ENCODE data around the gene RAMP2.
A peak's percentile ranks its signal among the peaks of the same experiment; 100 is the strongest.

RAMP2 gene

DNA sequence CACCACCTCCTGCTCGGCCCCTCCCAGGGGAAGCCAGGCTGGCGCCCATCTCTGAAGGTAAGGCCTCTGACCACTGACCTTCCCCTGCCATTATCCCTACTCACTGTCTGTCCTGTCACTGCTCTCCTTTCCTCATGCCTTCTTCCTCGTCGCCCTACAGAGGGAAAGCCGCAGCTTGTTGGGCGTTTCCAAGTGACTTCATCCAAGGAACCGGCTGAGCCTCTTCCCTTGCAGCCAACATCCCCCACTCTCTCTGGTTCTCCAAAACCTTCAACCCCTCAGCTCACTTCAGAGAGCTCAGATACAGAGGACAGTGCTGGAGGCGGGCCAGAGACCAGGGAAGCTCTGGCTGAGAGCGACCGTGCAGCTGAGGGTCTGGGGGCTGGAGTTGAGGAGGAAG is 34.4 kb downstream of the RAMP2 start:
- DNase-seq = no peak

DNA sequence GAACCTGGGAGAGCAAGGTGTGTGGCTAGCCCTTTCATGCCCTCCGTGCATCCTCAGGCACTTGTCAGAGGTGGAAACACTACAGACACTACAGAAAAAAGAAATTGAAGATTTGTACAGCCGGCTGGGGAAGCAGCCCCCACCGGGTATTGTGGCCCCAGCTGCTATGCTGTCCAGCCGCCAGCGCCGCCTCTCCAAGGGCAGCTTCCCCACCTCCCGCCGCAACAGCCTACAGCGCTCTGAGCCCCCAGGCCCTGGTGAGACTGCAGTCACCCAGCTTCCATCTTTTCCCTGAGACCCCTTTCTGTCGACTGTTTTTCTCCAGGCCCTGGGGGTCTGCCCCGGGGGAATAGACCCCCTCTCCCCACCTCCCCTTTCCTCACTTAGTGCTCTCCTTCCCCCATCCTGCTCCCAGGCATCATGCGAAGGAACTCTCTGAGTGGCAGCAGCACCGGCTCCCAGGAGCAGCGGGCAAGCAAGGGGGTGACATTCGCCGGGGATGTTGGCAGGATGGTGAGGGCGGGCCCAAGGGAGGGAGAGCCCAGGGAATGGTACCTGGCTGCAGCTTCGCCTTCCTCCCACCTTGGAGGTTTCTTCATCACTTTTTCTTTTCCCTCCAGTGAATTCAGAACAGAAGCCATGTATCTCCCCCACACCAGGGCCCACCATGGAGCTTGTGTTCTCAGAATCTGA is 35.2 kb downstream of the RAMP2 start:
- no peak for DNase-seq

DNA sequence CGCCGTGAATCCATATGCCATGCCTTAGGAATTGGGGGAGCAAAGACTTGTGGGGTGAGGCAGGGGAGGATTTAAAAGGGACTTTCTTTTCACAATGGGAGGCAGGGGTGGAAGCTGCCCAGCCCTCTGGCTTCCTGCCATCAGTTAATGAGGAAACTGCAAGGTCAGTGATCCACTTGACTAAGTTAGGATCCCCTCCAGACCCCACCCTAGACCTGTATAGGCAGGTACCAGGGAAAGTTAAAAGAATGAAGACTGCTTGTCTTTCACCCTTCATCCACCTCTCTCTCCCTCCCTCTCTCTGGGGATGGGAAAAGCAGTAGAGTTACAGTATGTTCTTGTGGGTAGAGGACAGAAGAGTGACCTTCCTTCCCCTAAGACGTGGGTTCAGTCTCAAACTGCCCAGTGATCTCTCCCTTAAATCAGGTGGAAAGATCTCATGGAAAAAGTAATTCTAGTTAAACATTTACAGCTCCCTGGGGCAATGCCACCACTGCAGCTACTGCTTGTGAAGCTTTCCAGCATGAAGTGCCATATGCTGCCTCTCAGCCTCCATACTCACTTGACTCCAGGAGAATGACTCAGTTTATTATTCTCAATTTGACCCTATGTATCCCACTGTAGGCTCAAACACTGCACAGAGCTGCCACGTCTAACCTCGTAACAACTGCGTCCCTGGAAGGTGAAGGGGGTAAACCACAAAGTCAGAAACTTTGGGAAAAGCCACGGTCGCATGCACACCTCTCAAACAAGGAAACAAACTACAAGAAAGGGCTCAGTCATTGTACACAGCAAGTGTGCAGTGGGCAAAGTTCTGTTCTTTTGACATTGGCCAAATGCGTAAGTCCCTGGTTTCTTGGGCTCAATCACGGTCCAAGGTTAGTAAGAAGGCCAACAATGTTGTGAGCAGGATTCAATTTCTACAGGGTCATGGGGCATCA is 36.3 kb downstream of the RAMP2 start:
- no peak for DNase-seq

DNA sequence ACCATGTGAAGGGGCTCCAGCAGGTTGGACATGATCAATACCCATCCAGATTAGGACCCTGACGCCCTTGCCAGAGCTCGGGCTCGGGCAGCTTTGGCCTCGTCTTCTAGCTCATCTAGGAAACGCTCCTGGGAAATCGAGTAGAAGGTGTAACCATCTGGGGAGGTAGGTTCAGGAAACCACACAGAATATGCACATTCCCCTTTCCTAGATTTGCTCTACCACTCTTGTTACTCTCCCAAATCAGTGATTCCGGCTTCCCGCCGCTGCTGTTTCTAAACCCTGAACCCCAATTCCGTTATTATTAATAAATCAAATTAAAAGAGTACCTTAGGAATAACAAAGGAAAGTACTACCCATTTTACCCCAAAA is 37.0 kb downstream of the RAMP2 start:
- no peak for DNase-seq

DNA sequence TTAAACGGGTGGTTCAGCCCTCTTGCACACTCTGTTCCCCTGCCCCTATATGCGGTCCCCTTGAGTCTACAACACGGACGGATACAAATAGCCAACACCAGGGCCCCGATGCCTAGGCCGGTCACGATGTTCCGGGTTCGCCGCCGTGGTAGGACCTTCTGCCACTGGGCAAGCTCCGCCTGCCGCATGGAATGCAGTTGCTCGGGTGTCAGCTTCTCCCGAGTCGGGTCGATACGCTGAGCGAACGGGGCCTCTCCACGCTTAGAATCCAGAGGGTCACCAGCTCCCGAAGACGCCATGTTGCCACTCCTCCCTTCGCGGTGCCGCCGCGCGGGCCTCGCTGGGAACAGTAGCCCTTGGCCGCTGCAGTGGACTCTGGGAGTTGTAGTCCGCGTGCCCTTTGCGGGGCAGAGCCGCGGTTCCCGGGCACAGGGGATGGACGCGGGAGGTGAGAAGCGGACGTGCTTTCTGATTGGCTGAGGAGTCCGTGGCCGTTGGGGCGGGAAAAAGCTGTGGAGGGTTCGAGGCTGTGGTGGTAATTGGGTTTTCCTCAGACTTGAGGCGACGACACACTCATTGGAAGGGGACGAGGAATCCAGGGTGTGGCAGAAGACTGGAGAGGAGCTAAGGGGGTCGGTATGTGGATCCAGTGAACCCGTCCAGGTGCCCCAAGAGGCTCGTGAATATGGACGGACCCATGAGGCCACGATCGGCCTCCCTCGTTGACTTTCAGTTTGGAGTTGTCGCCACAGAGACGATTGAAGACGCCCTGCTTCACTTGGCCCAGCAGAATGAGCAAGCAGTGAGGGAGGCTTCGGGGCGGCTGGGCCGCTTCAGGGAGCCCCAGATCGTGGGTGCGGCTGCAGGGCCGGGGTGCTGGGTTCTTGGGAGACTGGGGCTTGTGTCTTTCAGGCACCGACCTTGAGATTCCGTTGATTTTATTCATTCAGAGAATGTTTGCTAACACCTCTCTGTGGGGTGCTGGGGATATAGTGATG is 37.7 kb downstream of the RAMP2 start, which contains the start of the genes CNTD1 and COA3:
CNTD1 (plus strand) TSS at position 479 of the 998 bp plus-strand sequence; CDS start at position 686, 207 bp downstream.
COA3 (minus strand) TSS at position 322 of the 998 bp plus-strand sequence; CDS start at position 299, 23 bp downstream.
- DNase-seq = peak; percentile 84 to 88

DNA sequence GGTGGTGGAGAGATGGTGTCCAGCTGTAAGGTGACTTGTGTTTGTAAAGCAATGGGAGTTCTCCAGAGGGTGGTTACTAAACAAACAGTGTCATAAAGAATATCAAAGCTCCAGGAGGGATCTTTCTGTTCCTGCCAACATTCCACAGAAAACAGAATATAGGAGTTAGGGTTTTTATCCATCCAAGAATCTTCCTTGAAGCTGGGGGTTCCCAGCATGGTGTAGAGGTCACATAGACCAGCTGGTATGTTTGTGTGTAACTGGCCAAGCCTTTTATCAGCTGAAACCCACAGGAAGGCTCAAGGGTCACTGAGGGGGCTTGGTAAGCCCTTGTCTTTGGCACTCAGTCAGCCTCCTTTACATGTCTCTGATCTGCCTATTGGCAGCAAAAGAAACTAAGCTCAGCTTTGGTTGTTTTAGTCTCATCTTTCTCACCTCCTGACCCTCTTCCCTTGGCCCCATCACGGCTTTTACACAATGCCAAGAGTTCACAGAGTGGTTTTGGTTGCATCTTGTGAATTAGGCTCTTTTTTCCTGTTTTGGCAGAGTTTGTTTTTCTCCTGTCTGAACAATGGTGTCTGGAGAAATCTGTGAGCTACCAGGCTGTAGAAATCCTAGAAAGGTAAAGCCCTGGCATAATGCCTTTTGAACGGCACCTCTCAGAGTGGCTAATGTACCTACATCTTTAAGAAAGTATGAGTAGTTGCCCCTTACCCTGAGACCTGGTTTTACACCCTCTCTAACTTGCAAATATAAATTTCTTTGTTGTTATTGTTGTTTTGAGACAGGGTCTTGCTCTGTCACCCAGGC is 42.3 kb downstream of the RAMP2 start:
- DNase-seq = no peak

DNA sequence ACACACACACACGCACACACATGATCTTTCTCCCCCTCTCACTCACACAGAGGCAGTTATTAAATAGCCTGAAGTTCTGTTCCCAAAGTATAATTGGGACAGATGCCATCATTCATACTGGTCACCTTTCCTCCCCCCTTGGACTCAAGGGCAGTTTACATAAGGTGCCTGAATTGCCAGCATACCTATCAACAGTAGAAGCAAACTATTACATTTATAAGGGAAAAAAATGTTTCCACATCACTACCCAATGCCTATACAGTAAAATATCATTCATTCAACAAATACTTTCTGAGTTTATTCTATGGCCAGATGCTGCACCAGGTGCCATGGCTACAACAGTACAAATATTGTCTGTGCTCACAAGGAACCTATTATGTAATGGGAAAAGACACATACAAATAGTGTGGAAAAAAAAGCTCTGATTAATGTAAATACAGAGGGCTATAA is 43.9 kb downstream of the RAMP2 start:
- DNase-seq = no peak

DNA sequence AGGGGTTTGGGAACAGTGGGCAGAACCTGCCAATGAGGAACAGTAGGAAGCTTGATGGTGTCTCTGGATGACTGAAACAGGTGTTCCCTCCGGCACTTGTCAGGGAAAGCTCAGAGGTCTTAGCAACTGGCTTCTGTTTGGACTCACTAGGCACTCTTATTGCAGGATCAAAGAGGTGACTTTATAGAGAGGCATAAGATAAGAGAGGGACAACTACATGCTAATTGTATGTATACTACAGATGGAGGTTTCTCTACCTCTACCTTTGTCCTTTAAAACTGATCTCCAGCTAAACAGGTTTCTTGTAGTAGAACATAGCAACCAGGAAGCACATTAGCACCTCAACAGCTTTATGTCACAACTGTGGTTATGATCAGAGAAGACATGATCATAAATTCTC is 45.2 kb downstream of the RAMP2 start:
- DNase-seq = no peak

DNA sequence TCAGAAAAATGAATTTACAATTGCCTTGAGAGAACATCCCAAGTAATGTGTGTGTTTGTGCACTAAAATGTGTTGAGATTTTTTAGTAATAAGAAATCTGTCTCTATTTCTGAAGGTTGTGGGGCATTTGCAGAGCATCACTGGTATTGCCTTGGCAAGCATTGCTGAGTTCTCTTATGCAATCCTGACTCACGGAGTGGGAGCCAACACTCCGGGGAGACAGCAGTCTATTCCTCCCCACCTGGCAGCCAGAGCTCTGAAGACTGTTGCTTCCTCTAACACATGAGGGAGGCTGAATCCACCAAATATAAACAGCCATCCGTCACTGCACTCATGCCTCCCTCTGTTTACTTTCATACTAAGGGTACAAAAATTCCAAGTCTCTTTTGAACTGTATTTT is 48.2 kb downstream of the RAMP2 start:
- DNase-seq = no peak
